Activated CD4-positive, alpha-beta T cell treated with anti-CD3 and anti-CD28 coated beads for 36 hours (primary cell): ENCODE measurements around the gene NCAPG2. TPM values are rescaled to one million over a fixed set of nuclear protein-coding genes. Genes with fewer than 3 reads are reported as not detected.
A peak's percentile ranks its signal among the peaks of the same experiment; 100 is the strongest.

Experiments
- ATAC-seq: fragments of 200-7000 bp; cut with Tn5 transposase; one replicate; pipeline ENCODE4 v1.10.0; 2021; ENCODE audit warnings: mild to moderate bottlenecking, moderate library complexity
- CTCF ChIA-PET: fragments of 350-600 bp; sonication (Branson Sonifier 250); formaldehyde crosslinking; loops from one replicate; lab custom pipeline; 2021; ENCODE audit warnings: antibody characterized with exemption; lab: Charles Lee
- POLR2A ChIA-PET: fragments of 350-600 bp; sonication (Branson Sonifier 250); formaldehyde crosslinking; loops from one replicate; lab custom pipeline; 2021; ENCODE audit warnings: antibody characterized with exemption, inconsistent platforms; lab: Charles Lee
- DNase-seq: peaks from one replicate; pipeline ENCODE4 v3.0.0-alpha.2; 2020
- H3K27ac Mint-ChIP-seq: one replicate; pipeline ENCODE4 v1.8.0; 2021; ENCODE audit warnings: mixed read lengths
- H3K27me3 Mint-ChIP-seq: one replicate; pipeline ENCODE4 v1.8.0; 2021; ENCODE audit warnings: mixed read lengths
- H3K36me3 Mint-ChIP-seq: one replicate; pipeline ENCODE4 v1.8.0; 2021; ENCODE audit warnings: low read depth, mixed read lengths
- H3K4me1 Mint-ChIP-seq: one replicate; pipeline ENCODE4 v1.8.0; 2021; ENCODE audit warnings: mixed read lengths
- H3K4me3 Mint-ChIP-seq: one replicate; pipeline ENCODE4 v1.8.0; 2021; ENCODE audit warnings: mild to moderate bottlenecking, moderate library complexity, mixed read lengths
- H3K9me3 Mint-ChIP-seq: one replicate; pipeline ENCODE4 v1.8.0; 2021; ENCODE audit warnings: low read depth, mixed read lengths
- intact Hi-C, 2 experiments: fragments of 100-400 bp; cut with DNase I in 1 of 2; cut with micrococcal nuclease in 1 of 2; formaldehyde crosslinking; loops; one replicate each; pipeline versions ENCODE4 v1.14.2 to v1.15.1; 2022 to 2024; cut with DNase I, micrococcal nuclease
- total RNA-seq, 2 experiments: library from RNA; stranded (reverse); gene quantifications; one replicate each; pipeline ENCODE4 v1.2.3, GENCODE V29; 2021

The NCAPG2 gene
- total RNA-seq, 2 experiments from 2014 or later, result 85.4 to 127 TPM

- ATAC-seq, result no peak
- Mint-ChIP-seq H3K4me3 (no peak overlapping the region), H3K27ac (no peak overlapping the region), H3K36me3 (peaks cover 44% of the 10 kb centered on the region), H3K9me3 (no peaks in the 10 kb centered on the region), H3K27me3 (no peaks in the 10 kb centered on the region), H3K4me1 (peaks cover 10% of the 10 kb centered on the region)
- DNase-seq, result no peak
- CTCF ChIA-PET, result no interaction called here
- POLR2A ChIA-PET, result no interaction called here
- intact Hi-C loops, result no loop called here
These were observed 39.5 kb upstream of the NCAPG2 start for GRCh38 chr7:158744070-158744469.

GRCh38 chr7:158743219-158743618, 38.6 kb upstream of the NCAPG2 start:
- DNase-seq (no peak), ATAC-seq (no peak)
- CTCF ChIA-PET, result no interaction called here
- no peaks in the 10 kb centered on the region for H3K9me3 Mint-ChIP-seq
- peaks cover 10% of the 10 kb centered on the region for H3K4me1 Mint-ChIP-seq
- intact Hi-C loops, result no loop called here
- H3K27ac Mint-ChIP-seq, result peak overlapping the region; percentile 55
- POLR2A ChIA-PET, result no interaction called here
- peaks cover 51% of the 10 kb centered on the region for H3K36me3 Mint-ChIP-seq
- no peak overlapping the region for H3K4me3 Mint-ChIP-seq
- H3K27me3 Mint-ChIP-seq, result no peaks in the 10 kb centered on the region

- H3K4me1 Mint-ChIP-seq, result peaks cover 10% of the 10 kb centered on the region
- ChIA-PET POLR2A (interaction anchor here (0.7 kb wide), 1 partner anchor 36 kb away, joined by 3 read pairs; no protein-coding TSS in a partner anchor), CTCF (no interaction called here)
- H3K27ac Mint-ChIP-seq, result peak overlapping the region; percentile 55
- H3K36me3 Mint-ChIP-seq, result peaks cover 50% of the 10 kb centered on the region
- ATAC-seq, result no peak
- H3K27me3 Mint-ChIP-seq, result no peaks in the 10 kb centered on the region
- no peak overlapping the region for H3K4me3 Mint-ChIP-seq
- DNase-seq, result no peak
- intact Hi-C loops, result no loop called here
- no peaks in the 10 kb centered on the region for H3K9me3 Mint-ChIP-seq
These were observed 37.6 kb upstream of the NCAPG2 start for GRCh38 chr7:158742065-158742821.

- H3K36me3 Mint-ChIP-seq, result peaks cover 48% of the 10 kb centered on the region
- CTCF ChIA-PET, result interaction anchor here (1.2 kb wide), 1 partner anchor 11 kb away, joined by 3 read pairs; no protein-coding TSS in a partner anchor
These were observed 36.7 kb upstream of the NCAPG2 start for GRCh38 chr7:158741294-158741666.

GRCh38 chr7:158740657-158741293, 36.2 kb upstream of the NCAPG2 start:
- Mint-ChIP-seq H3K9me3 (no peaks in the 10 kb centered on the region), H3K4me1 (peaks cover 10% of the 10 kb centered on the region), H3K27ac (peak overlapping the region; percentile 83), H3K4me3 (no peak overlapping the region), H3K36me3 (peaks cover 46% of the 10 kb centered on the region), H3K27me3 (no peaks in the 10 kb centered on the region)
- DNase-seq, result no peak
- intact Hi-C loops, result no loop called here
- ChIA-PET POLR2A (no interaction called here), CTCF (interaction anchor here (1.2 kb wide), 1 partner anchor 10 kb away, joined by 3 read pairs; no protein-coding TSS in a partner anchor)
- ATAC-seq, result peak; percentile 68

More at GRCh38 chr7:158741294-158741666, 36.7 kb upstream of the NCAPG2 start:
- Mint-ChIP-seq H3K27me3 (no peaks in the 10 kb centered on the region), H3K4me3 (no peak overlapping the region), H3K27ac (no peak overlapping the region), H3K9me3 (no peaks in the 10 kb centered on the region), H3K4me1 (peaks cover 10% of the 10 kb centered on the region)
- no peak for DNase-seq
- intact Hi-C loops, result no loop called here
- ATAC-seq, result no peak
- POLR2A ChIA-PET, result no interaction called here

- ATAC-seq (no peak), DNase-seq (no peak)
- Mint-ChIP-seq H3K4me3 (no peak overlapping the region), H3K27me3 (no peaks in the 10 kb centered on the region), H3K9me3 (no peaks in the 10 kb centered on the region), H3K36me3 (peaks cover 46% of the 10 kb centered on the region), H3K4me1 (peaks cover 10% of the 10 kb centered on the region), H3K27ac (peak overlapping the region; percentile 83)
- intact Hi-C loops, result no loop called here
- POLR2A ChIA-PET, result no interaction called here
- CTCF ChIA-PET, result interaction anchor here (1.6 kb wide), 1 partner anchor 15 kb away, joined by 3 read pairs; no protein-coding TSS in a partner anchor
These were observed 35.5 kb upstream of the NCAPG2 start for GRCh38 chr7:158740013-158740656.

GRCh38 chr7:158738841-158739240, 34.2 kb upstream of the NCAPG2 start:
- H3K27me3 Mint-ChIP-seq, result no peaks in the 10 kb centered on the region
- ATAC-seq (no peak), DNase-seq (no peak)
- intact Hi-C loops, result no loop called here
- H3K36me3 Mint-ChIP-seq, result peaks cover 52% of the 10 kb centered on the region
- POLR2A ChIA-PET, result no interaction called here
- no peaks in the 10 kb centered on the region for H3K9me3 Mint-ChIP-seq
- H3K4me3 Mint-ChIP-seq, result no peak overlapping the region
- H3K27ac Mint-ChIP-seq, result no peak overlapping the region
- H3K4me1 Mint-ChIP-seq, result peaks cover 10% of the 10 kb centered on the region
- CTCF ChIA-PET, result interaction anchor here (1.6 kb wide), 1 partner anchor 16 kb away, joined by 3 read pairs; no protein-coding TSS in a partner anchor

- Mint-ChIP-seq H3K27me3 (no peaks in the 10 kb centered on the region), H3K36me3 (peaks cover 49% of the 10 kb centered on the region), H3K27ac (peak overlapping the region; percentile 19), H3K4me3 (no peak overlapping the region), H3K4me1 (peaks cover 10% of the 10 kb centered on the region), H3K9me3 (no peaks in the 10 kb centered on the region)
- ChIA-PET CTCF (interaction anchor here (1.3 kb wide), 1 partner anchor 51 kb away, joined by 3 read pairs; no protein-coding TSS in a partner anchor), POLR2A (no interaction called here)
- ATAC-seq (no peak), DNase-seq (no peak)
- intact Hi-C loops, result no loop called here
These were observed 32.6 kb upstream of the NCAPG2 start for GRCh38 chr7:158737064-158737695.

GRCh38 chr7:158735935-158736334, 31.3 kb upstream of the NCAPG2 start:
- intact Hi-C loops, result no loop called here
- Mint-ChIP-seq H3K27me3 (no peaks in the 10 kb centered on the region), H3K4me1 (peaks cover 8% of the 10 kb centered on the region), H3K36me3 (peaks cover 42% of the 10 kb centered on the region), H3K4me3 (no peak overlapping the region), H3K9me3 (no peaks in the 10 kb centered on the region), H3K27ac (no peak overlapping the region)
- ChIA-PET POLR2A (no interaction called here), CTCF (no interaction called here)
- ATAC-seq, result no peak
- DNase-seq, result no peak

GRCh38 chr7:158734861-158735260, 30.3 kb upstream of the NCAPG2 start:
- Mint-ChIP-seq H3K9me3 (no peaks in the 10 kb centered on the region), H3K27ac (no peak overlapping the region), H3K4me1 (peaks cover 9% of the 10 kb centered on the region), H3K36me3 (peaks cover 37% of the 10 kb centered on the region), H3K4me3 (no peak overlapping the region), H3K27me3 (no peaks in the 10 kb centered on the region)
- ChIA-PET CTCF (interaction anchor here (1.7 kb wide), 1 partner anchor 13 kb away, joined by 7 read pairs; no protein-coding TSS in a partner anchor), POLR2A (interaction anchor here (0.7 kb wide), 1 partner anchor 187 kb away, joined by 3 read pairs; no protein-coding TSS in a partner anchor)
- no peak for ATAC-seq
- intact Hi-C loops, result no loop called here
- DNase-seq, result no peak
